ENCODE data around the gene C1D. TPM values are rescaled to one million over a fixed set of nuclear protein-coding genes. Genes with fewer than 3 reads are reported as not detected.

The C1D gene
- total RNA-seq, 4 donors from 2014 or later: 2.2 to 71.8 (median 30.5) TPM

DNA sequence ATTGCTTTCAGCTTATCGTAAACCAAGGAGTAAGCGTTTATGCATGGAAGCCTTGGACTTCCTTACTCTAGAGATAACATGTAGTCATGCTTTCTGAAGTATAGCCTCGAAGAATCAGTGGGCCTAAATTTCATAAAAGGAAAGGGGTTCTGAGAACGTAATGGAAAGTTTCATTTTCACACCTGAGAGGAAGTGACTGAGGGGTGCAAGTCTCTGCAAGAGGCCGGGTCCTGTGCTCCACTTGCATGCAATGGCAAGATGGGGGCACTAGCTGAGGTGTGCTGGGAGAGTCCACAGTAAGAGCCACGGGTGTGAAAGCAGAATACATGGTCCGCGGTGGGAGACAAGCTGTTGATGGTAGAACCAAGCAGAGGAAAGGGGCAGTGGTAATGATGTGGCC, 36.5 kb upstream of the C1D start:
- H3K27me3 ChIP-seq: no peaks in the 10 kb centered on the region
- no peak overlapping the region for H3K27ac ChIP-seq
- intact Hi-C loops (cut with DNase I; ENCODE audit: low total_unique reads): no loop called here
- H3K4me1 ChIP-seq: no peaks in the 10 kb centered on the region
- H3K9me3 ChIP-seq: no peaks in the 10 kb centered on the region
- in situ Hi-C loops (cut with MboI; ENCODE audit: low pct_ligation_motif_present in 1 of 4, low pct_unique_long_range_greater_than_20kb in 1 of 4, low sequenced_read_pairs in 3 of 4): no loop called here
- no peak for DNase-seq
- TF ChIP-seq POLR2A (IDR thresholded peaks at IDR 0.05): no peak
- TF ChIP-seq EP300 (IDR thresholded peaks at IDR 0.05; ENCODE audit: low read depth): no peak
- no peak overlapping the region for H3K4me3 ChIP-seq
- H3K36me3 ChIP-seq: no peaks in the 10 kb centered on the region
- 80 to 97% methylated on average over 7 to 8 of the region's 8 CpGs for WGBS, 2 donors (ENCODE audit: low coverage in 1 of 2)

GRCh38 chr2:68098291-68098797, 35.5 kb upstream of the C1D start:
- H3K27me3 ChIP-seq: no peaks in the 10 kb centered on the region
- in situ Hi-C loops (cut with MboI; ENCODE audit: low pct_ligation_motif_present in 1 of 4, low pct_unique_long_range_greater_than_20kb in 1 of 4, low sequenced_read_pairs in 3 of 4): no loop called here
- TF ChIP-seq CTCF (IDR thresholded peaks at IDR 0.05) (no peak), EP300 (IDR thresholded peaks at IDR 0.05; ENCODE audit: low read depth) (no peak)
- no peaks in the 10 kb centered on the region for H3K36me3 ChIP-seq
- 82% methylated on average over 3 of the region's 3 CpGs; no CpG with 5 or more reads in 1 of the 2 donors for WGBS, 2 donors (ENCODE audit: low coverage in 1 of 2)
- no peaks in the 10 kb centered on the region for H3K9me3 ChIP-seq
- H3K27ac ChIP-seq: no peak overlapping the region
- no peak for DNase-seq
- no peaks in the 10 kb centered on the region for H3K4me1 ChIP-seq
- no peak overlapping the region for H3K4me3 ChIP-seq
- intact Hi-C loops (cut with DNase I; ENCODE audit: low total_unique reads): no loop called here

- TF ChIP-seq EP300 (IDR thresholded peaks at IDR 0.05; ENCODE audit: low read depth) (no peak), POLR2A (IDR thresholded peaks at IDR 0.05) (no peak), CTCF (IDR thresholded peaks at IDR 0.05) (no peak), POLR2AphosphoS5 (IDR thresholded peaks at IDR 0.05) (no peak)
- intact Hi-C loops (cut with DNase I; ENCODE audit: low total_unique reads): no loop called here
- H3K27me3 ChIP-seq: no peaks in the 10 kb centered on the region
Observed at GRCh38 chr2:68094111-68094510, 31.3 kb upstream of the C1D start.

DNA sequence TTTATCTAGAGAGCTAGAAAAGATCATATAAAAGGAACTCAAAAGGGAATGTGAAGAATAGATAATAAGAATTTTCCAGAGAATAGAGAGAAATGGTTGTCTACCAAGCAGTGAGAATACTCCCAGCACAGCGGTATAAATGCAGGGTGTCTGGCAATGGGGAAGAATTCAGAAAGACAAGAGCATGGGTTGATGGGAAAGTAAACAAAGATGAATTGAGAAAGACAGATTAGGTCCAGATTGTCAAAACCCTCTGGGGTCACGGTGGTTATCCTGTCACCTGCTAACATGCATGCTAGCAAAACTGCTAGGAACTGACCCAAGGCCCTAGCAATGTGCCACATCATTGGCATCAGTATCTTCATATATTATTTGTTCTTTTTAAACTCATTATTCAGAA, 30.8 kb upstream of the C1D start:
- in situ Hi-C loops (cut with MboI; ENCODE audit: low pct_ligation_motif_present in 1 of 4, low pct_unique_long_range_greater_than_20kb in 1 of 4, low sequenced_read_pairs in 3 of 4): no loop called here
- intact Hi-C loops (cut with DNase I; ENCODE audit: low total_unique reads): no loop called here
- H3K4me3 ChIP-seq: no peak overlapping the region
- TF ChIP-seq POLR2A (IDR thresholded peaks at IDR 0.05) (no peak), EP300 (IDR thresholded peaks at IDR 0.05; ENCODE audit: low read depth) (no peak), POLR2AphosphoS5 (IDR thresholded peaks at IDR 0.05) (no peak), CTCF (IDR thresholded peaks at IDR 0.05) (no peak)
- DNase-seq: no peak
- no peaks in the 10 kb centered on the region for H3K36me3 ChIP-seq
- H3K27me3 ChIP-seq: no peaks in the 10 kb centered on the region
- 73 to 84% methylated on average over 1 to 2 of the region's 2 CpGs for WGBS, 2 donors (ENCODE audit: low coverage in 1 of 2)
- H3K27ac ChIP-seq: no peak overlapping the region
- H3K9me3 ChIP-seq: no peaks in the 10 kb centered on the region
- no peaks in the 10 kb centered on the region for H3K4me1 ChIP-seq

More at GRCh38 chr2:68094111-68094510, 31.3 kb upstream of the C1D start:
- 67 to 91% methylated on average over 1 of the region's 1 CpG for WGBS, 2 donors (ENCODE audit: low coverage in 1 of 2)
- H3K4me1 ChIP-seq: no peaks in the 10 kb centered on the region
- DNase-seq: no peak
- no peaks in the 10 kb centered on the region for H3K9me3 ChIP-seq
- no peaks in the 10 kb centered on the region for H3K36me3 ChIP-seq
- no peak overlapping the region for H3K27ac ChIP-seq
- H3K4me3 ChIP-seq: no peak overlapping the region
- in situ Hi-C loops (cut with MboI; ENCODE audit: low pct_ligation_motif_present in 1 of 4, low pct_unique_long_range_greater_than_20kb in 1 of 4, low sequenced_read_pairs in 3 of 4): no loop called here

- intact Hi-C loops (cut with DNase I; ENCODE audit: low total_unique reads): no loop called here
- in situ Hi-C loops (cut with MboI; ENCODE audit: low pct_ligation_motif_present in 1 of 4, low pct_unique_long_range_greater_than_20kb in 1 of 4, low sequenced_read_pairs in 3 of 4): no loop called here
- 67 to 85% methylated on average over 2 of the region's 2 CpGs for WGBS, 2 donors (ENCODE audit: low coverage in 1 of 2)
Observed at GRCh38 chr2:68091439-68092034, 28.7 kb upstream of the C1D start.

More at GRCh38 chr2:68091439-68092034, 28.7 kb upstream of the C1D start:
- Histone ChIP-seq H3K4me3 (no peak overlapping the region), H3K4me1 (no peaks in the 10 kb centered on the region), H3K9me3 (no peaks in the 10 kb centered on the region), H3K36me3 (no peaks in the 10 kb centered on the region), H3K27ac (no peak overlapping the region), H3K27me3 (no peaks in the 10 kb centered on the region)
- DNase-seq: no peak
- no peak for TF ChIP-seq POLR2A (IDR thresholded peaks at IDR 0.05)
